B cell (primary cell): ENCODE measurements around the gene THEM5.
"Not testable (repeated sequence)": the region's sequence is repeated elsewhere in the genome, so short reads cannot be mapped to it uniquely, and the experiment has no call there.

Experiments
- EZH2 ChIP-seq: IDR thresholded peaks from 2 replicates; pipeline ENCODE4 v1.6.1; 2012; ENCODE audit warnings: borderline replicate concordance, low read depth, mild to moderate bottlenecking, moderate library complexity, low read length; ENCODE audit not compliant: insufficient read depth, poor library complexity, severe bottlenecking
- TF ChIP-seq, protein P1 (sequence below): fragments of 200-600 bp; IDR thresholded peaks from one replicate; pipeline ENCODE4 v1.8.0; 2022; ENCODE audit warnings: antibody characterized with exemption, mild to moderate bottlenecking

- TF ChIP-seq, protein P1, sequence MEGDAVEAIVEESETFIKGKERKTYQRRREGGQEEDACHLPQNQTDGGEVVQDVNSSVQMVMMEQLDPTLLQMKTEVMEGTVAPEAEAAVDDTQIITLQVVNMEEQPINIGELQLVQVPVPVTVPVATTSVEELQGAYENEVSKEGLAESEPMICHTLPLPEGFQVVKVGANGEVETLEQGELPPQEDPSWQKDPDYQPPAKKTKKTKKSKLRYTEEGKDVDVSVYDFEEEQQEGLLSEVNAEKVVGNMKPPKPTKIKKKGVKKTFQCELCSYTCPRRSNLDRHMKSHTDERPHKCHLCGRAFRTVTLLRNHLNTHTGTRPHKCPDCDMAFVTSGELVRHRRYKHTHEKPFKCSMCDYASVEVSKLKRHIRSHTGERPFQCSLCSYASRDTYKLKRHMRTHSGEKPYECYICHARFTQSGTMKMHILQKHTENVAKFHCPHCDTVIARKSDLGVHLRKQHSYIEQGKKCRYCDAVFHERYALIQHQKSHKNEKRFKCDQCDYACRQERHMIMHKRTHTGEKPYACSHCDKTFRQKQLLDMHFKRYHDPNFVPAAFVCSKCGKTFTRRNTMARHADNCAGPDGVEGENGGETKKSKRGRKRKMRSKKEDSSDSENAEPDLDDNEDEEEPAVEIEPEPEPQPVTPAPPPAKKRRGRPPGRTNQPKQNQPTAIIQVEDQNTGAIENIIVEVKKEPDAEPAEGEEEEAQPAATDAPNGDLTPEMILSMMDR: not testable (repeated sequence)
- TF ChIP-seq EZH2: not testable (repeated sequence)
Measured at GRCh38 chr1:151884879-151885278, 31.4 kb upstream of the THEM5 start.
